Measurements from ENCODE around the gene OR51T1.
"Not testable (repeated sequence)": the region's sequence is repeated elsewhere in the genome, so short reads cannot be mapped to it uniquely, and the experiment has no call there.

Gene OR51T1, protein sequence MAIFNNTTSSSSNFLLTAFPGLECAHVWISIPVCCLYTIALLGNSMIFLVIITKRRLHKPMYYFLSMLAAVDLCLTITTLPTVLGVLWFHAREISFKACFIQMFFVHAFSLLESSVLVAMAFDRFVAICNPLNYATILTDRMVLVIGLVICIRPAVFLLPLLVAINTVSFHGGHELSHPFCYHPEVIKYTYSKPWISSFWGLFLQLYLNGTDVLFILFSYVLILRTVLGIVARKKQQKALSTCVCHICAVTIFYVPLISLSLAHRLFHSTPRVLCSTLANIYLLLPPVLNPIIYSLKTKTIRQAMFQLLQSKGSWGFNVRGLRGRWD

DNA sequence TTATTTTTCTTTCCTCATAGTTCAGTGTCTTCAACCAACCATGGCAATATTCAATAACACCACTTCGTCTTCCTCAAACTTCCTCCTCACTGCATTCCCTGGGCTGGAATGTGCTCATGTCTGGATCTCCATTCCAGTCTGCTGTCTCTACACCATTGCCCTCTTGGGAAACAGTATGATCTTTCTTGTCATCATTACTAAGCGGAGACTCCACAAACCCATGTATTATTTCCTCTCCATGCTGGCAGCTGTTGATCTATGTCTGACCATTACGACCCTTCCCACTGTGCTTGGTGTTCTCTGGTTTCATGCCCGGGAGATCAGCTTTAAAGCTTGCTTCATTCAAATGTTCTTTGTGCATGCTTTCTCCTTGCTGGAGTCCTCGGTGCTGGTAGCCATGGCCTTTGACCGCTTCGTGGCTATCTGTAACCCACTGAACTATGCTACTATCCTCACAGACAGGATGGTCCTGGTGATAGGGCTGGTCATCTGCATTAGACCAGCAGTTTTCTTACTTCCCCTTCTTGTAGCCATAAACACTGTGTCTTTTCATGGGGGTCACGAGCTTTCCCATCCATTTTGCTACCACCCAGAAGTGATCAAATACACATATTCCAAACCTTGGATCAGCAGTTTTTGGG lies at the start of gene OR51T1:
TSS of gene OR51T1 (plus strand) at position 41 of the 641 bp plus-strand sequence. CDS start at position 41, 0 bp downstream.
- DNase-seq = no peak

DNA sequence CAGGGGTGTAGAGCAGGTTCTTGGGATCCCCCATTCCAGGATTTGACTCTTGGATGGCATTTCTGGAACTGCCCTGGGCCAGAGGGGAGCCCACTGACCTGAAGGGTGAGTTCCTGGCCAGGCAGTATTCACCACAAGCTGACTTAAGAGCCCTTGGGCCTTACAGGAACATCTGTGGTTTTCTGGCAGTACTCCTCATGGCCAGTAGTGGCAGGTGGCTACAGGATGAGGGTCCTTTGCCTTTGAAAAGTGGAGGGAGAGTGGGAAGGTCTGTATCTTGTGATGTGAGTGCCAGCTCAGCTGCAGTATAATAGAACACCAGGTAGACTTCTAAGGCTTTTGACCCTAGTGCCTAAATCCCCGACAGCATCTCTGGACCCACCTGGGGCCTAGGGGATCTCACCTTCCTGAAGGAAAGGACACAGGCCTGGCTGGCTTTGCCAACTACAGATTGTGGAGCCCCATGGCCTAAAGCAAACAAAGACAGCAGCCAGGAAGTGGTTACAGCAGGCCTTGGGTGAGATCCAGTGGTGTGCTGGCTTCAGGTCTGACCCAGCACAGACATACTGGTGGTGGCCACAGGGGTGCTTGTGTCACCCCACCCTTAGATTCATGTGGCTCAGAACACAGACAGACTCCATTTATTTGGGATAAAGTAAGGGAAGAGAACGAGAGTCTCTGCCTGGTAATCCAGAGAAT lies 41.7 kb upstream of the OR51T1 start:
- no peak for DNase-seq

DNA sequence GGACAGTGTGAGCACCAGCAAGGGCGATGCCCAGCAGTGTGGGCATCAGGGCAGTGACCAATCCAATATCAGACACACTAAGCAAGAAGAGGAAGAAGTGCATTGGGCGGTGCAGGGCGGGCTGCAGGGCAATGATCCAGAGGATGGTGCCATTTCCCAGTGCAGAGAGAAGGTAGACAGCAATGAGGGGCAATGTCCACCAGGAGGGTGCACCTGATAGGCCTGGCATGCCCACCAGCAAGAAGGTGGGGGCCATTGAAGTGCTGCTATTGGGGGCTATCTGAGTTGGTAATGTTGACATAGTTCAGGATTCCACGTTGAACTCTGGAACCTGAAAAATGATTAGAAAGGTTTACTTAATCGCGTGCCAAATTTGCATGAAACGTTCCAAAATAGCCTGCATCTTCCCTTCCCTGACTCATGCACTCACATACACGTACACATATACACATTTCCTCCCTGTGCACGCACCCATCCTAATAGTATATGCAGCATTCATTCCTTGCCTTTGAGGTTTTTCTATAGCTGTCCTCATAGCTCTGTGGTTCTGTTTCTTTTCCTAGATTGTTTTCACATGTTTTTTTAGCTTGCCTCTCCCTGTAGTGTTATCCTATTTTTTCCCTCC lies 32.7 kb upstream of the OR51T1 start, which contains the start of gene OR51S1:
TSS of gene OR51S1 (minus strand) at position 301 of the 625 bp plus-strand sequence. CDS start at position 301, 0 bp downstream.
- DNase-seq = no peak

DNA sequence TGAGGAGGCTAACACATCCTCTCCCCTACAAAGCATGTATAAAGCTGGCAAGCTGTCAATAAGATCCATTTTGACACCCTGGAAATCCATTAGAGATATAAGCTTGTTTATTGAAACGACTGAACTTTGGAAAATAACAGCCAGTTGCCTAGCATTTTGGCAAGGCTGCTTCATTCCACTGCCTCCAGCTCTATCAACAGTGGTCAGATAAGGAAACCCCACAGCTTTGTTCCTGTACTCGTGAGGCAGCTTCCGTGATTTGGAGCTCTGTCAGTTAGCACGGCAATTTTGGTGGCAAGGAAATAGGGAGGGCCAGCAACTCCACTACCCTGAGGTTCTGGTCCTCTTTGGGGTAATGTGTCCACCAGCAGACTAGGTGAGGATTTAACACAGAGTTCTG lies 30.7 kb upstream of the OR51T1 start:
- DNase-seq = no peak

DNA sequence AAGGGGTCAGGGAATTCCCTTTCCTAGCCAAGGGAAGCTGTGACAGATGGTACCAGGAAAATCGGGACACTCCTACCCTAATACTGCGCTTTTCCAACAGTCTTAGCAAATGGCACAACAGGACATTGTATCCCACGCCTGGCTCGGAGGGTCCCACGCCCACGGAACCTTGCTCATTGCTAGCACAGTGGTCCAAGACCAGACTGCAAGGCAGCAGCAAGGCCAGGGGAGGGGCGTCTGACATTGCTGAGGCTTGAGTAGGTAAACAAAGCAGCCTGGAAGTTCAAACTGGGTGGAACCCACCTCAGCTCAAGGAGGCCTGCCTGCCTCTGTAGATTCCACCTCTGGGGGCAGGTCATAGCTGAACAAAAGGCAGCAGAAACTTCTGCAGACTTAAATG lies 27.4 kb upstream of the OR51T1 start:
- DNase-seq = not testable (repeated sequence)

DNA sequence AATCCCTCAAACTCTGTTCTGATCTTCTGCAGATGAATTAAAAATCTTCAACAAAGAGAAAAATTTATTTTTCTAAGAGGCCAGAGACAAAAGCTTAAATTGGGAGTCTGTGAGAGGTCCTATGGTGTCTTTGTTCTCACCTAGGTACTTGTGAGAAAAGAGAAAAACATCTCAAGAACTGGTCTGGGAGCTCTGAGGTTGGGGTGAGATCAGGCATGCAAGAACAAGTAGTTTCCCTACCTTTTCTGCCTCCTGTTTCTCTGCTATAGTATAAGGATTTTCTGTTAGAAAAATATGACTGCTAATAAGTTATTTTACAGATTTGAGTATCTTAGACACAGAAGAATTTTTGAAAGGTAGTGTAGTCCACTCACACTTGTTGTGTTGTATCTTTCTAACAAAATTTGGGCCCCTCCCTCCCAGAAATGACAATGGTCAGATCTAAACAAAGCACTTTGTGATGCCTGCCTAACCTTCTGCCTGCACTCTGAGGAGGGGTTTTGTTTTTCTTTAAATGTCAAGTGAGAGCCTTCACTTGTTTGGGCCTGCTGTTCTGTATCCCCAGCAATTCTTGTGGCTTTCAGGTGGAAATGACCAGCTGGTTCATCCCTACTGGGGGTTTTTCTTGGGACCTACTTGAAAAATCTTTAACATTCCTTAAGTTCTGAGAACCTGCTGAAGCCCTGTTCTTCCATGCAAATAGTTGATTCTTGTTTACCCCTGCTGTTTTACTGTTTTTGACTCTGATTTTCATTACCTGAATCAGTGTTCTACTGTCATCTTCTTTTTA lies 19.1 kb upstream of the OR51T1 start:
- no peak for DNase-seq

DNA sequence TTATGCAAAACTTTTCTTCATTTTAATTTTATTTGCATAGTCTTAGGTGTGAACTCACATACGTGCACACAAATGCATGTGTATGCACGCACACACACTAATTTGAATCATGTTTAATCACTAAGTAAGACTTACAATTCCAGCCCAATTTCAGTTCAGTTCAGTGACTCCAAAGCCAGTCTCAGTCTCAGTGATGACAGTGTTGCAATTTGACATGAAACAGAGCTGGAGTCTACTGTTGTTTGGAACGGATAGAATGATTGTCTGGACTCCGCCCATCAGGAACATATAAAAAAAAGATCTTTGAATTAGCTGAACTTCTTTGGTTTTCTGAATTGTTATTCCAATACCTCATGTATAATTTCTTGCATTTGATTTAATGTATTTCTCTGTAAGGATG lies 17.8 kb upstream of the OR51T1 start:
- no peak for DNase-seq

DNA sequence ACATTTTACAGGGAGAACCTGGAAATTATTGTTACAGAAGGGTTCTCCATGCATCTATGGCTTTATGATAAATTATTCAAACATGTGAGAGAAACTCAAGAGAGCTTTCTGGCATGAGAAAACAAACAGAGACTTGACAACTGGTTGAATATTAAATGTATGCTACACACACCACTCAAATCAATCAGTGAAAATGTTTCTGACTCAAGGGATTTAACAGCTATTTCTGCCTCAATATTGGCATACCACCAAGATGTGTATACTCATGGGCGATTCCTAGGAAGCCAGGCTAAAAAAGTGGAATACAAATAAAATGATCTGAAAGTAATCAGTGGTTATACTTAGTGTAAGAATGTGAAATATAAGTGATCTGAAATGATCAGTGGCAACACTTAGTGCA lies 15.8 kb upstream of the OR51T1 start:
- no peak for DNase-seq

DNA sequence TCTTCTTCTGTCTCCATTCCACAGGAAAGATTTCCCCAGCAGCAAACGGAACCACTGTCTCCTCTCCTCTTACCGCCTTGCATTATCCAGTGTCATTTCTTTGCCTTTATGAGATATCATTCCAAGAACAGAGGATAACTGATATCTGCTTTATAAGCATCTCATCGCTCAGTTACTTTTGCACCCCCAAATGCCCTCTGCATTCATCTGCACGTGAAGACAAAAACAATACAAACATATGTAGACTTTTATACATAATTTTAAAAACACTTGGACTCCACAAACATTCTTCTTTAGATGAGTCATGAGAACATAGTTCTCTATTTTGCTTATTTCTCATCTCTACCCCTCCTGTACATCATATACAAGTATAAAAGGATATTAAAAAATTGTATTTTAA lies 512 bp upstream of the OR51T1 start:
- DNase-seq = no peak

DNA sequence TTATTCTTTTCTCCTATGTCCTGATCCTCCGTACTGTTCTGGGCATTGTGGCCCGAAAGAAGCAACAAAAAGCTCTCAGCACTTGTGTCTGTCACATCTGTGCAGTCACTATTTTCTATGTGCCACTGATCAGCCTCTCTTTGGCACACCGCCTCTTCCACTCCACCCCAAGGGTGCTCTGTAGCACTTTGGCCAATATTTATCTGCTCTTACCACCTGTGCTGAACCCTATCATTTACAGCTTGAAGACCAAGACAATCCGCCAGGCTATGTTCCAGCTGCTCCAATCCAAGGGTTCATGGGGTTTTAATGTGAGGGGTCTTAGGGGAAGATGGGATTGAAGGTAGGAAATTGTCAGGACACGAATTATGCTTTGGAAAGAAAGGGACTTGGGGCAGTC lies 843 bp downstream of the OR51T1 start:
- DNase-seq = no peak

DNA sequence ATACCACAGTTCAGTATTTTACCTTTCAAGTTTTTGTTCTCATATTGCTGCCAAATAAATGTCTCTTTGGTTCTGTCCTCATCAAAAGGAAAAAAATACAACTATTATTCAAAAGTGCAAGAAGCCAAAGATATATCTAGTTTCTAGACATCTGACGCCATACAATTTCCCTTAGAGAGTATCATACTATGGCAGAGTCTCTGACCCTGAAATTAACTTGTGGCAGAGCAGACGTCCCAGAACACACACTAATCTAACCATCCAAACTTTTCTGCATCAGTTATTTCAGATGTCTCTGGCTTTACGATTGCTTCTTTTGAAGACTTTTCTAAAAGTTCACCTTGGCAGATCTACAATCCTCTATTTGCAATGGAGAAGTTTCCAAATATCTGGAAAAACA lies 2.7 kb downstream of the OR51T1 start:
- DNase-seq = no peak

DNA sequence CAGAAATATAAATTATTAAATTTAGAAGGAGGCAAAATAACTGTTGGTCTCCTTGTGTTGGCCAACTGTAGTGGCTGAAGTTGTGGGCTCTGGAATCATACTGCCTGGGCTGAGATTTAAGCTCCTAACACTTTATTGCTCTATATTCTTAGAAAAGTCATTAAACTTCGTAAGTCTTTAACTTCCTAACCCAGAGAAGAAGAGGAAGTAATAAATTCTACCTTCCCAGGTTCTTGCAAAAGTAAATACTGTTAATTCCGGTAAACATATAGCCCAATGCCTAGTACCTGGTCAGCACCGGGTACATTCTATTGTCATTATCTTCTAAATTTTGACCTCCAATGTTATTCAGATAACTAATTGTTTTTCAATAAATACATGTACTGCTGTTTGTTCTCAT lies 4.5 kb downstream of the OR51T1 start:
- DNase-seq = no peak

DNA sequence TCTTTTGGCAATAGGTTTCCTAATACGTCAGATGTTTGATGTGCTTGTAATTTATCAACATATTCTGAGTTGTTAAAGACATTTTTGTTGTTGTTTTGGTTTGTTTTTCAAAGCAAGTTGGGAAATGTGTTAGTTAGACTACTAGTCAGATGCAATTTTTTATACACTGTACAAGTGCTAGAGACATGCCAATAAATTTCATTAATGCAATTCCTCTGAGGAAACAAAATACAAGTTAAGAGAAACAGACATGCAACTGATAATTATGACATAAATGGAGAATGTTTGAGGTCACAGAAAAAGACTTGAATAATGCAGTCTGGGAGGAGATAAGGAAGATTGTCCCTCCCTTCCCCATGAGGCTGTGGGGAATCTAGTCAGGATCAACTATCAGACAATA lies 5.9 kb downstream of the OR51T1 start:
- no peak for DNase-seq

DNA sequence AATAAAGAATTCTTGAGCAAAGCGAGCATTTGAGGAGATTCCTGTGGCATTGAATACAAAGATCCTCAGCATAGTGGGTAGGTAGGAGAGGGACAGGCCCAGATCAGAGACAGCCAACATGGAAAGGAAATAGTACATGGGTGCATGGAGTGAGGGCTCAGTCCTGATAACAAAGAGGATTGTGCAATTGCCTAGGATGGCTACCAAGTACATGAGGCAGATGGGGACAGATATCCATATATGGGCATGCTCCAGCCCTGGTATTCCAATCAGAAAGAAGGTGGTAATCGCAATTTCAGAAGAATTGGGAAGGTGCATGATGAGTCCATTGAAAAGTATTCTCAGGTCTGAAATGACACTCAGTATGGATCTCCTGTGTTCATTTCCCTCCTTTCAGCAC lies 8.6 kb downstream of the OR51T1 start:
- no peak for DNase-seq

DNA sequence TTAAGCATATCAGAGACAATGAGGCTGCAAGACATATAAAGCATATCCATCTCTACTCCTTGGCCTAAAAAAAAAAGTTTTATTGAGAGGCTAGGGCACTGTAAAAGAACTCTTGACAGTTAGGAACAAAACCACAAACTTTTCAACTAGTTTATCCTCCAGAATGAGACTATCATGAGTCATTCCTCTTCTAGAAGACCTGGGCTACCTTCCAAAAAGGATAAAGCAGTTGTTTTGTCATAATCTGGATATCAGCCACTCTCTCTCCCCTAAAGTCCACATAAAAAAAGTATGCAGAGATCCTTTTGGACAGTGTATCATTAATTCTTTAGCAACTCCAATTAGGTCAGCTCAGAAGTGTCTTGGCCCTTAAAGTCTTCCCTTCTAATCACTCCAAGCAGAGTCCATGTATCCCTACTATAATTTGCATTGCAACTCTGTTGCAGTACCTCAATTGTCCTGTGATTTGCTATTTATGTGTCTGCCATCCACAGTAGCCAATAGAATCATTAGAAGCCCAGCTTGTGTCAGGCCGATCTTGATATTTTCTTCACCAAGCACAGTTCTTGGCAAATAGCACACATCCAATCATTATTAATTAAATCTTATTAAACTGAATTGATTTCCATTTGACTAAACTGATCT lies 10.4 kb downstream of the OR51T1 start:
- DNase-seq = no peak

DNA sequence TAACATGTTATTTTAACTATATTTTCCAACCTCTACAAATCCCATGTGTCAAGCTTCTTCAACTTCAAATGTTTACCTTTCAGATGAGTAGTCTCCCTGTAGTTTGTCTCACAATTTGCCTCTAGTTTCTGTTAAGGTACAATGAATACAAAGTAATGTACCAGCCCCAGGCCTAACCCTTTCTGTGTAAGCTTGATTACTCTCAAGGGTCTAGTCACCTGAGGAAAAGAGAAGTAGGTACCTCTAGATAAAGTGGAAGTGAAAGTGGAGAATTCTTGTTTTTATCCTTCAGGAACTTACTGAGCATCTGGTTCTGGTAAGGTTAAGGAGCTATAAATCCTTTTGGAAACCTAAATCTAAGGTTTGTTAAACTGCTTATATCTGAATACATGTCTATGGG lies 21.8 kb downstream of the OR51T1 start, which contains the start of gene OR51A7:
TSS of gene OR51A7 (plus strand) at position 300 of the 400 bp plus-strand sequence. CDS start 3,587 bp downstream, outside the sequence.
- no peak for DNase-seq

DNA sequence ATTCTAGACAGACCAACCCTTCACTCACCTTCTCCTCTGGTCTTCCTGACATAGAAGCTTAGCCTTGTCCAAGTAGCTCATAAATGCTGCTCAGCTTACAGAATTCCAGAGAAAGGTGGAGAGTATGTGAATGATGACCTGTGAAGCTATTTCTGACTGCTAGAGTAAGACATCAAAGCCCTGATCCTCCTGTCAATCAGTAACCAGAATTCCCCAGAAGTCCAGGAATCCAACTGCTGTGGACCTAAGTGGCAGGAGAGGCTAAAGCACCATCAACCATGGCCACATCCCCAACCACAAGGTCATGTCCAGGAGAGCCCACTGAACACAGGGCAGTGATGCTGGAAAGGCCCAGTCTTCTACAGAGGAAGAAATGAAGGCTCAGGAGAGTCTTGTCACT lies 34.9 kb downstream of the OR51T1 start:
- DNase-seq = no peak

DNA sequence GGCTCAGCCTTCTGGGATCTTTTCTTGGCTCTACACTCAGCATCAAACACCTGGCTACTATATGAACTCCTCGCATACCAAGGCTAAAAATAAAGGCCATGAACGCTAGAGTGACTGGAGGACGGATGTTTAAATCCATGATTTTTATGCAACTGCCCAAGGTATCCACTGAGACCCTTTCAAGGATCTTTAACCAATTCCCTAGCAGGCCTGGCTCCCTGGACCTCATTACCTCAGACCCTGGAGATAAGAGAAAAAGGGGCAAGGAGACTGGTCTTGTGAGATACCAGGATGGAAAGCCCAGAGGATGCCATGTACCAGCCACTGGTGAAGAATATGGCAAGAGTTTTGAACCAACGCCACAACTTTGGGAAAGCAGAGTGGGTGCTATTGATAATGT lies 37.5 kb downstream of the OR51T1 start, which contains the start of gene OR51G2:
TSS of gene OR51G2 (minus strand) at position 101 of the 400 bp plus-strand sequence. CDS start 3,687 bp downstream, outside the sequence.
- DNase-seq = no peak

DNA sequence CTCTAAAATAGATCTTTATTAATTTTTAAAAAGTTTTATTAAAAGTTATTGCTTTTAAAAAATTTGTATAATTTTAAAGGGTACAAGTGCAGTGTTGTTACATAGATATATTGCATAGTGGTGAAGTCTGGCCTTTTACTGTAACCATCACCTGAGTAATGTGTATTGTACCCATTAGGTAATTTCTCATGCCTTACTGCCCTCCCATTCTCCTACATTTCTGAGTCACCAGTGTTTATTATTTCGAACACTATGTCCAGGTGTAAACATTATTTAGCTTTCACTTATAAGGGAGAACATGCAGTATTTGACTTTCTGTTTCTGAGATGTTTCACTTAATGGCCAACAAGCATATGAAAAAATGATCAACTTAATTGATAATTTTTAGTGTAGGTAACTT lies 40.1 kb downstream of the OR51T1 start:
- DNase-seq = no peak

DNA sequence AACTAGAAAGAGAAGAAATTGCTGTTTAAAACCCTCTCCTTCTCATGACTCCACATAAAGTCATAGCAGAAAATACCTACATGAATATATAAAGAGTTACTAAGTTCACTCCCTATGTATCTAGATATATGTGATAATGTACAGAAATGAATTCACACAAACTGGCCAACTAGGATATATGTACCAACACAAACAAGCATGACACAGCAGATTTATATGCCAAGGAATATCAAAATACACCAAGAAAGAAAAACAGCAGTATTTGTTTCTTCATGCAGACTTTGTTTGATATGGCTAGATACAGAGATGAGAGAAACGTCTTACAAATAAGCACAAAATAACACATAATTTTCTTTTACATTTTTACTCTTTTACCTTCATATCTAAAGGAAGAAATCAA lies 40.6 kb downstream of the OR51T1 start:
- no peak for DNase-seq

DNA sequence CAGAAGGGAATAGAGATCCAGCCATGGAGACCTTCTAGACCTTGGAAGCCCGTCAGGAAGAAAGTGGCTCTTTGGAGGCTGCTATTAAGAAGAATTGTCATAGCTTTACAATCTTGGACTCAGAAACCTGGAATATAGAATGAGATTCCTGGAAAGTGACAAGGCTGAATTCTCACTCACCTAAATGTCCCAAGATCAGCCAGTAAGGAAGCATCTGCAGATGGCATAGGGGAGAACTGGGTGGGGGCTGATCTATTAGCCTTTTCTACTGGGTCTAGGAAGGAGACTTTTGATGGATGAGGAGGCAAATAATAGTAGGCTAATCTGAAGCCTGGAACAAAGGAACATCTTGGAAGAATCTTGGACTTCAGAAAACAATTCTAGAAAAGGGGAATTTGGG lies 42.5 kb downstream of the OR51T1 start, which contains the start of gene OR51G1:
TSS of gene OR51G1 (minus strand) at position 101 of the 400 bp plus-strand sequence. CDS start at position 101, 0 bp downstream.
- no peak for DNase-seq

DNA sequence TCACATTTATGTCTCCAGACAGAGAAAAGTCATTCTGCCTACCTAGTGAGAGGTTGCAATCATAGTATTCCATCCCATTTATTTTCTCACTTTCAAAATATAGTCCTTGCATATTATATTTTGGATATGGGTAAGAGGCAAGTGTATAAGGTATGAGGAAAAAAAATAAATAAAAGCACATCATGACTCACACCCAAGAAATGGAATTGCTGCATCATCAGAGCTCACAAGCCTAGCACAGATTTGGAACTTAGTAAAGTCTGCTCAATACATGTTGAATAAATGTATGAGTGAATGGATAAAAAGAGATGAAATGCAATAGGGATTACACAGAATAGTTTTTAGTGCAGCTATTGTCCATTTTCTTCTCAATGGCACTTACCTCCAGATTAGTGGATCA lies 44.9 kb downstream of the OR51T1 start:
- no peak for DNase-seq
